ENCODE data around the gene ADCY10.

DNA sequence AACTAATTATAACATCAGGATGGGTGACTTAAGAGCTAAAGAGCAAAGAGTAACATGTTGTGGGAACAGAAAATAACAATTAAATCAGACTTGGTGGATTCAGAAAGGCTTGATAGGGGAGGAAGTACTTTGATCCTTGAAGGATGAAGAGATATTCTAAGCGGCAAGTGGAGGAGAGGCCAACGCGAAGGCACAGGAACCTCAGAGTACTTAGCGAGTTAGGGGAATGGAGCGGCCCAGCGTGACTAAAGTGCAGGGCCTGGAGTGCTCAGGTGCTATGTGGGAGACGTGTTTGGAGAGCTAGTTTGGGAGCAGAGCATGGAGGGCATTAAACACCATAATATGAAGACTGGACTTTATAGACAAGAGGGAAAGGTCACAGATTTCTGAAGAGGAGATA, 64.3 kb downstream of the ADCY10 start:
- TF ChIP-seq, protein P1, sequence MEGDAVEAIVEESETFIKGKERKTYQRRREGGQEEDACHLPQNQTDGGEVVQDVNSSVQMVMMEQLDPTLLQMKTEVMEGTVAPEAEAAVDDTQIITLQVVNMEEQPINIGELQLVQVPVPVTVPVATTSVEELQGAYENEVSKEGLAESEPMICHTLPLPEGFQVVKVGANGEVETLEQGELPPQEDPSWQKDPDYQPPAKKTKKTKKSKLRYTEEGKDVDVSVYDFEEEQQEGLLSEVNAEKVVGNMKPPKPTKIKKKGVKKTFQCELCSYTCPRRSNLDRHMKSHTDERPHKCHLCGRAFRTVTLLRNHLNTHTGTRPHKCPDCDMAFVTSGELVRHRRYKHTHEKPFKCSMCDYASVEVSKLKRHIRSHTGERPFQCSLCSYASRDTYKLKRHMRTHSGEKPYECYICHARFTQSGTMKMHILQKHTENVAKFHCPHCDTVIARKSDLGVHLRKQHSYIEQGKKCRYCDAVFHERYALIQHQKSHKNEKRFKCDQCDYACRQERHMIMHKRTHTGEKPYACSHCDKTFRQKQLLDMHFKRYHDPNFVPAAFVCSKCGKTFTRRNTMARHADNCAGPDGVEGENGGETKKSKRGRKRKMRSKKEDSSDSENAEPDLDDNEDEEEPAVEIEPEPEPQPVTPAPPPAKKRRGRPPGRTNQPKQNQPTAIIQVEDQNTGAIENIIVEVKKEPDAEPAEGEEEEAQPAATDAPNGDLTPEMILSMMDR (IDR thresholded peaks at IDR 0.05; ENCODE audit: poor library complexity, severe bottlenecking), result no peak
- TF ChIP-seq EZH2 (IDR thresholded peaks at IDR 0.05; ENCODE audit: borderline replicate concordance, insufficient read depth, low read length, poor library complexity, severe bottlenecking) (no peak), RAD21 (conservative IDR thresholded peaks at IDR 0.05) (no peak), MXI1 (conservative IDR thresholded peaks at IDR 0.05; ENCODE audit: poor library complexity, severe bottlenecking) (no peak), EP300 (conservative IDR thresholded peaks at IDR 0.05; ENCODE audit: poor library complexity, severe bottlenecking) (no peak), POLR2AphosphoS5 (IDR thresholded peaks at IDR 0.05) (no peak), TAF1 (IDR thresholded peaks at IDR 0.05; ENCODE audit: low read depth) (no peak)
- TF ChIP-seq, protein P2, sequence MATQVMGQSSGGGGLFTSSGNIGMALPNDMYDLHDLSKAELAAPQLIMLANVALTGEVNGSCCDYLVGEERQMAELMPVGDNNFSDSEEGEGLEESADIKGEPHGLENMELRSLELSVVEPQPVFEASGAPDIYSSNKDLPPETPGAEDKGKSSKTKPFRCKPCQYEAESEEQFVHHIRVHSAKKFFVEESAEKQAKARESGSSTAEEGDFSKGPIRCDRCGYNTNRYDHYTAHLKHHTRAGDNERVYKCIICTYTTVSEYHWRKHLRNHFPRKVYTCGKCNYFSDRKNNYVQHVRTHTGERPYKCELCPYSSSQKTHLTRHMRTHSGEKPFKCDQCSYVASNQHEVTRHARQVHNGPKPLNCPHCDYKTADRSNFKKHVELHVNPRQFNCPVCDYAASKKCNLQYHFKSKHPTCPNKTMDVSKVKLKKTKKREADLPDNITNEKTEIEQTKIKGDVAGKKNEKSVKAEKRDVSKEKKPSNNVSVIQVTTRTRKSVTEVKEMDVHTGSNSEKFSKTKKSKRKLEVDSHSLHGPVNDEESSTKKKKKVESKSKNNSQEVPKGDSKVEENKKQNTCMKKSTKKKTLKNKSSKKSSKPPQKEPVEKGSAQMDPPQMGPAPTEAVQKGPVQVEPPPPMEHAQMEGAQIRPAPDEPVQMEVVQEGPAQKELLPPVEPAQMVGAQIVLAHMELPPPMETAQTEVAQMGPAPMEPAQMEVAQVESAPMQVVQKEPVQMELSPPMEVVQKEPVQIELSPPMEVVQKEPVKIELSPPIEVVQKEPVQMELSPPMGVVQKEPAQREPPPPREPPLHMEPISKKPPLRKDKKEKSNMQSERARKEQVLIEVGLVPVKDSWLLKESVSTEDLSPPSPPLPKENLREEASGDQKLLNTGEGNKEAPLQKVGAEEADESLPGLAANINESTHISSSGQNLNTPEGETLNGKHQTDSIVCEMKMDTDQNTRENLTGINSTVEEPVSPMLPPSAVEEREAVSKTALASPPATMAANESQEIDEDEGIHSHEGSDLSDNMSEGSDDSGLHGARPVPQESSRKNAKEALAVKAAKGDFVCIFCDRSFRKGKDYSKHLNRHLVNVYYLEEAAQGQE (IDR thresholded peaks at IDR 0.05; ENCODE audit: borderline replicate concordance), result no peak

Data from neural cell (in vitro differentiated cells).